Middle frontal gyrus (tissue), 1 donor: Measurements from ENCODE around the gene ASPRV1.

ENCODE experiments used
- DNase-seq: peaks from one replicate; pipeline ENCODE4 v3.0.0-alpha.2; 2015; ENCODE audit warnings: low spot score; ENCODE audit errors: extremely low spot score

The ASPRV1 gene

DNA sequence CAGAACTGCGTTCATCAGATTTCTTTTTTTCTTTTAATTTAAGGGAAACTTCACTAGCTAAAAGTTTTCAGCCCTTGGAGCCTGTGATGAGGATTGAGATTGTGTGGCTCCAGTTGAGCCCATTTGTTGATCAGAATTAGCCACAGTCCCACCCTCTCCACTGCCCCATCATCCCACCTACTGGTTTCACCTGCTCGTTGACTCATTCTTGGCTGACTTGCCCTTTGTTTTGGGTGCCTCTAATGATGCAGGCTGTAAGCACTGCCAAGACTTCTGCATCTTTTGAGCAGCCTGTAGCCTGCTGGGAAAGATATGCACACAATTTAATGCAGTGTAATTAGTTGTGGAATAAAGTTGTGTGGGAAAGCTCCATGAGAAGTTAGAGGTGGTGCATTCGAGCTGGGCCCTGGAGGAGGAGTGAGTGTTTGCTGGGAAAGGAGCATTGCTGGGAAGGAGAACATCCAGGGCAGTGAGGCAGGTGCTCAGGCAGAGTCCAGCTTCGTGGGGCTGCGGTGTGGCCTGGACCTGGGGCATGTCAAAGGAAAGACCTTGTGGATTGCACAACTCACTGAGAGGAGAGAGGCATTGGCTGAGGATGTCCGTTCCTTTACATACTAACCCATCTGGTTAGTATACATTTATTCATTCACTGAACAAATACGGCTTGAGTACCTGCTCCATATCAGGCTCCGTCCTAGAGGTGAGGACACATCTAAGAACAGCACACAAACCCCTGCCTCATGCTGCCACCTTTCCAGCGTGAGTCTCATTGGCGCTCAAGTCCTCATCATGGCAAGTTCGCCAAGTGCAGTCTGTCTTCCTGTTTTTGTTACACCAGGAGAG, 18.2 kb downstream of the ASPRV1 start:
- no peak for DNase-seq

DNA sequence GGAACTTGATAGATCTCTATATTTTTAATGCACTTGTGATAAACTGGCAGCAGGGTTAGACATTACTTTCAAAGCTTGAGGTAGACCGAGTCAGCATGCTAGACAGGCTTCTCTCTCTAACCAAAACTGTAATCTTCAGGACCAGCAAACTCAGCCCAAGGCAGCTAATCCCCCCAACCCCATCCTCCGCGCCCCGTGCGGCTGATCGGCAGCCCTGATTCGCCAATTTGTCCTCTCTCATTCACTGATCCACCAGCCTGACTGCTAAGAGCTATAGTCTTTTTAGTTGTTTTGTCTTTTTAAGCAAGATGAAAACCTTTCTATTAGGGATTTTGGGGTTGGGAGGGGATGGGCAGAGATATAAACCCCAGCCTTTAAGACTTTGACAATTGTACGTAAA, 20.7 kb downstream of the ASPRV1 start:
- DNase-seq: no peak

DNA sequence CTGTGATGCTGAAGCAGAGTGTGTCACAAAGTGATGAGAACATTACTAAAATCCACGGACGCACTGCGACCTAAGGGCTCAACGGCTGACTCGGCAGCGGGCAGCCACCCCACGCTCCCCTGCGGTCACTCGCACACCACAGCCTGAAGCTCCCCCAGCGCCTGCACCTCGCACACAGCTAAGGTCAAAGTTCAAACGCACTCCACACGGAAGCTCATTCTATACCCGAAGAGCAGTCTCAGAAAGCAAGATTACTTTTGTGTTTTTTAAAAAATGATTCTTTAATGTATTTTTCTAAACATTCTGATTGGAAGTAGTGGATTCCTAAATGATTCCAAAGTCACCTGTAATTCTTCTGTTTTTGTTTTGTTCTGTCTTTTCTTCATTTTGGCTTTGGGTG, 21.7 kb downstream of the ASPRV1 start:
- no peak for DNase-seq

DNA sequence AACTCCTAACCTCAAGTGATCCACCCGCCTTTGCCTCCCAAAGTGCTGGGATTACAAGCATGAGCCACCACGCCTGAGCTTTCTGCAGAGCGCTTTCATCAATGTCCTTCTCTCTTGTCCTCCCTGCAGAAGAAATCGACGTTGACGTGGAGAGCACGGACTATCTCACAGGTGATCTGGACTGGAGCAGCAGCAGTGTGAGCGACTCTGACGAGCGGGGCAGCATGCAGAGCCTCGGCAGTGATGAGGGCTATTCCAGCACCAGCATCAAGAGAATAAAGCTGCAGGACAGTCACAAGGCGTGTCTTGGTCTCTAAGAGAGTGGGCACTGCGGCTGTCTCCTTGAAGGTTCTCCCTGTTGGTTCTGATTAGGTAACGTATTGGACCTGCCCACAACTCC, 23.5 kb downstream of the ASPRV1 start:
- no peak for DNase-seq

DNA sequence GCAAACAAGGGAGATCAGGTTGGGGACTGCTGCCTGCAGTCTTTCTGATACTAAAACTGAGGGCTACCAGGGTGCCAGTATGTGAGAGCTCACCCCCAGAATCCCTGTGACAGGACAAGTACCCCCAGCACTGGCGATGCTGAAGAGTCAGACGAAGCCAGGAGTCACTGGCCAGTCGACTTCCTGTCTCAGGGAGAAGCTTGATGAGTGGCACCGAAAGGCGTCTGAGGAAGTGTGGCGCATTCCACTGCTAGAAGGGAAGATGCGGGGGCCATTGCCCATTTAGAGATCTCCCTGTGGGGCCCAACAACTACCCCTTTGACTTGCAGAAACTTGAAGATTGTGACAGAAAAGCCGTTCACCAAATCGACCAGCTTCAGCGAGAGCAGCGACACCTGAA, 24.5 kb downstream of the ASPRV1 start:
- no peak for DNase-seq

DNA sequence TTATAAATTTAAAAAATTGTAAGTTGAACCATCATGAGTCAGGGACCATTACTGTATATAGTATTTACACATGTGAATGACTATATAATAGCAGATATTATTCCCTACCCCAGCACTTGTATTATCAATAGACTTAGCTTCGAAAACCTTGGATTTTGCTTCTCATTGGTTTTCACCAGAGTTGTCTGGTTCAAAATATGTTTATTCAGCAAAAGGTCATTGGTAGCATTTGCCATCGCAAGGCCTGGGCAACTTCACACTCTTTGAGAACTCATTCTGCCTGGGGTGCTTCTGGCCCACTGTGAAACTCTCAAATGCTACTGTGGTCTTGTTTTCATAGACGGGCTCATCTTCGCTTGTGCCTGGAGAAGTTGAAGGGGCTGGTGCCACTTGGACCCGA, 26.4 kb downstream of the ASPRV1 start:
- no peak for DNase-seq

DNA sequence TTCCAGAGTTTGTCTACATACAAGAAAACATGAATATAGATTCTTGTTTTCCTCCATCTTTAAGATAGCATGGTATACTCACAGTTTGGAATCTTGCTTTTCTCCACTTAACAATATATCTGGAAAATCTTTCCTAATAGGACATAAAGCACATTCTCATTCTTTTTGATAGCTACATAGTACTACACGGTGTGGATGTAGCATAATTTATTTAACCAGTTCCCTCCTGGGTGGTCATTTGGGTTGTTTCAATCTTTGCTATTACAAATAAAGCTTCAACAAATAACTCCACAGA, 26.9 kb downstream of the ASPRV1 start:
- DNase-seq: no peak

DNA sequence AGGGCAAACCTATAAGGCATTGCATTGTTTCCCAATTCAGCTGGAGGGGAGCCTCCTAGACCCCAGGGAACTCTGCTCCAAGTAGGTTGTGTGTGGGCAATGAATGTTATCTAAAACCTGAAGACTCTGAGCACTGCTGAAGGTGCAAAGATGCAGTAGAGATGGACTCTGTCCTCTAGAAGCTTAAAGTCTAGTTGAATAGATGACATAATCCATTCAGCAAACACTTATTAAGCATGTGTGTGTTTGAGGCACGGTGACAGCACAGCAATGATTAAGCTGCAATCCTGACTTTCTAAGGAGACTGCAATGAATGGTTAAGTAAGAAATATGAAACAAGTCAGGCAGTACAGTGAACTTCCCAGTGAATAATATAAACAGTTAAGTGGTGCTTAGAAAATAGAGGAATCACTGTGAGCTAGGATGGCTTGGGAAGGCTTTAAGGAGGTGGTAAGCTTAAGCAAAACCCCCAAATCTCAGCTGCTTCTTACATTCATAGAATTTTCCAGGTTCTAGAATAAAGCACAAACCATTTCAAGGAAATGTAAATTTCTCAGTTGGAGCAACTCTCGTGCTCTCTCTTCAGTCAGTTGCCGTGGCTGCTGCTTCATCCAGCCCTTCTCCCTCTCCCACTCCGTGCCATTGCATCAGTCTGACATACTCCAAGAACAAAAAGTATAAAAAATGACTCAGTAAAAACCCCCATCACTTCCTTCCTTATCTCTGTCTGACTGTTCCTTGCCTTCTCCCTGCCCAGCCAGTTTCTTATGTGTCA, 27.4 kb downstream of the ASPRV1 start:
- DNase-seq: no peak

DNA sequence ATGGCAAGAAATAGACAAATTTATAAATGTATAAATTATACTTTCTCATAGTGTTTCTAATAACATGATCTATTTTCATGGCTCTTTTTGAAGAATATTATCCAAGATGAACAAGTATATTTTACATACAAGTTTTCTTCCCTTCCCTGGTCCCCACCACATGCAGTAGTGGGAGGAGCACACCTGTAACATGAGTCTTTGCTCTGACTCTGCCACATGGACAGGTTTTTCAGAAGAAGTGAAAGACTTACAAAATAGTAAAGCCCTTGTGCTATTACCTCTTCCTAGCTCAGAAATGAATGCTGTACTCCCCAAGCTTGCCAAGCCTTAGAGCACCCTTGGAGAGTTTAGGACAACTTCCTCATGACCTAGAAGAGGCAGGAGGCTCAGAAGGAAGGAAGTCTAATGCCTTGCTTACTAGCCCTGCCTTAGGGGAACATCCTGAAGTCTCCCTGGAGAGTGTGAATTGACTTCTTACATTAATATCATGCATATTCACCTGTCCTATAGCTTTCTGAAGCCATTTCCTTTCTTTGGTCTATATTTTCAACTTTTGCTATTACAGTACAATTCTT, 28.1 kb downstream of the ASPRV1 start:
- no peak for DNase-seq

DNA sequence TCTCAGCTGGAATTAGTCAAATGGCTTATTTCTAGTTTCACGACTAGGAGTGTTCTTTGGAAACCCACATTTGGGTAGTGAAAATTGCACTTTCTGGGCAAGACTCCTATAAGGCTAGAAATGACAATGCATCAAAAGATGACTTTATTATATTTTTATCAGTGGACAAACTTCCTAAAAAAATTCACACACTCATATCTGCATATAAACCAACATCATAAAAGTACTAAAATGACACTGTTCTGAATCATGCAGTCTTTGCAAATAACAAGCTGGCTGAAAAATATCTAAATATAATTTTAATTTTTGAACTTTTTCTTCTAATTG, 28.9 kb downstream of the ASPRV1 start:
- DNase-seq: no peak

DNA sequence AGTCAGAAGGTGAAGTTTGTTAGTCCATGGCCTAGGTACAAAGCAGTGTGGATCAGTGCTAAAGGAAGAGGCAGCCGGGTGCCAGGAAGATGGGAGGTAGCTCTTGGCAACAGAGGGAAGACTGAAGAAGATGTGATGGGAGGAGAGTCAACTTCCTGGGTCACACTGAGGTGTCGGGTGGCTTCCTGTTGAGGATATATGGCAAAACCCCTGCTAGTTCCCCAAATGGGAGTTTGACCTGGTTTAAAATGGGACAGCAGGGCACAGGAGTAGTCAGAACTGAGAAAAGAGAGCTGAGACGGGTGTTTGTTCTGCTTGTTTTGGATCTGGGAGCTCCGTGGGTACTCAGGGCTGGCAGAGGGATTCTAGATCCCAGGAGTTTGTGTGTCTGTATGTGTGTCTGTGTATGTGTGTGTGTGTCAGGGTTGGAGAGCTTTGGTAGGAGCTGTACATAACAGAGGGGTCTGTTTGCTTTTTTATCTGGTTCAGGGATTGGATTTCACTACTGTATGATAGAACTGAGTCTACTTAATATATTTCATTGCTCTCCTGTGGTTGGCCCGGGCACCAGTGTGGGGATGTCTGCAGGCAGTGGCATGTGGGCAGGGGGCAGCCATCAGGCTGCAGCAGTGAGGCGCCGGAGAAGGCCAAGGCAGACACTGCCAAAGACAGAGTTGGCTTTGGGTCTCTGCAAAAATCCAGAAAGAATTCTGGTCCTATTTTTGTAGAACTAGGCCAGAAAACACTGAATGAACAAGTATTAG, 29.4 kb downstream of the ASPRV1 start:
- DNase-seq: no peak

DNA sequence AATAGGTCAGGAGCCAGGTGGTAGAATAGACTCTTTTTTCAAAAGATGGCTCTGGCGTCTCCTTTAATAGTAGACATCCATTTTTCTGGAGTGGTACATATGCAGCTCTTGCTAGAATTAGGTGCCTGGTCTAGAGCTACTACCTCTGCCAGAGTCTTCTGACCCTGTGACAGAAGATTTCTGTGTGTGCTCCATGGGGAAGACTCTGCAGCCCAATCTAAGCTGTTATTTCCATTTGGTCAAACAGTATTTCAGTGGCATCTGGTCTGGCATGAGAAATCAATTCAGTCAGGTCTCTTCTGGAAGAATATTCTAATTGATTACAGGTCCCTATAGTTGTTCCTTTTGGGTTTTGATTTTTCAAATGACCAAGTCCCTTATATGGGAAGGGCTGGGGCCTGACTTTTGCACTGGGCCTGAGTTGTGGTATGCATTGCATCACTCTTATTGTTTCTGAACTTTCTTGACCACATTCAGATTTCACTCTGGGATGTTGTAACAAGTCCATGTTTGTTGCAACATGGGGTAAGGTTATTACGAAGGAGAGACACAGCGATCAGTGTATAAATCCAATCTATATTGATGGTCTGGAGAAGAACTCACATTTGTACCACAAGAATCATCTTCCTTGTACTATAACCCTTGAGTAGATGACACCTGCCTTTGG, 34.4 kb downstream of the ASPRV1 start:
- DNase-seq: no peak

DNA sequence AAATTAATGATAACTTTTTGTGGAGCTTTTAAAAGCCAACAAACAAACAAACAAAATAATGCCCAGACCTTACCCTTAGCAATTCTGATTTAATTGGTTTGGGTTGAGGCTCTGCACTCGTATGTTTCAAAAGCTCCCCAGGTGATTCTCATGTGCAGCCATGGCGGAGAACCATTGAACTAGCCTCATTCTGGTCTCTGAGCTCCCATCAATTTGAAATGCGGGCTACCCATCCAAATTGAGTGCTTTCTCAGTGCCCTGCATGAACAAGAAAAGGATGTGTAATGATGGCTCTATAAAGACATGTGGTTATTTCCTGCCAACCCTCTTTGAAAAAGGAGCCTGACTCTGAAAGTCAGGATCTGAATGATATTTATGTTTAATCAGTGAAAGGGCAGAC, 38.3 kb downstream of the ASPRV1 start:
- DNase-seq: no peak

DNA sequence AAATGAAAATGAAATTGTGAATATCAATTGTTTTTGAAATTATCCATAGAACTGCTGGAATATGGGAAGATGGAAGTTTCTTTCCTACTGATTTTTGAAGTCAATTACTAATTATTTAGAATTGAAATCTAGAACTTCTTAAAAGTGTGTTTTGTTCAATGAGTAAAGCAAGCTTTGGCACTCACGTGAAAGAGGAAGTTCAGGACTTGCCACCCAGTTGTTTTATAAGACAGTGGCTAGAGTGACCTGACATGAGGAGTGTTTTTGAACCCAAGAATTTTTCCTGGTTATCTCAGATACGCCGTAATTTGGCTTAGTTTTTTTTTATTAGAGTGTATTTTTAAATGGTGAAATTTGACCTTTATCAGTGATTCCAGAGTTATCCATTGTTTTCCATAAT, 43.0 kb downstream of the ASPRV1 start:
- no peak for DNase-seq

DNA sequence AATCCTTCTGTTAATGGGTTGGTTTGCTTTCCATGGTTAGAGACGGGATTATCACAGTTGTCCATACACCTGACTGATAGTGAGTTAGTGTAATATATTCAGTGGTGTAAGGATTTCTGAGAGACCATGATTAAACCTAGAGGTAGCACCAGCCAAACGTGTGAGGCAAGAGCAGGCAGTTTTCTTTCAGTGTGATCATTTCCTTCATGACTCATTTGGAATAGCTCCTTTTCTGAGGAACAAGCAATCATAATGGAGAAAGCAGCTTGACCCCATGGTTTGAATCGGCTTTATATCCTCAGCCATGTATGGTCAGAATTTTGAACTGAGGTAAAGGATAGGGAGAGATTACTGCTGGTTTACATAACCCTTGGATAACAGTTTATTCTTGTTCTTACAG, 43.6 kb downstream of the ASPRV1 start:
- no peak for DNase-seq

DNA sequence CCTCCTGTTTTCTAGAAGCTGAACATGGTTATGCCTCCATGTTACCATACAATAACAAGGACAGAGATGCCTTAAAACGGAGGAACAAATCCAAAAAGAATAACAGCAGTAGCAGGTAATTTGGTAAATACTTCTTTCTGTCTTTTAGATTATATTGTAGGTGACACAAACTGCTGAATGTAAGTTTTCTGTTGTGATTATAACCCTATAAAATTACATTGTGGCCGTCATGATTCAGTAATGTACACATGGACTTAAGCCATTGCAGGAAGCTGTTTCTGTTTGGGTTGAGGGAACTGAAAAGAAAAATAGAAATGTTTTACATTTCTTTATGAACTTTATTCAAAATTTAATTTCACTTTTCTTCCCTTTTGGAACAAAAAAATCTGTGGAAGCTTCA, 45.3 kb downstream of the ASPRV1 start:
- no peak for DNase-seq

DNA sequence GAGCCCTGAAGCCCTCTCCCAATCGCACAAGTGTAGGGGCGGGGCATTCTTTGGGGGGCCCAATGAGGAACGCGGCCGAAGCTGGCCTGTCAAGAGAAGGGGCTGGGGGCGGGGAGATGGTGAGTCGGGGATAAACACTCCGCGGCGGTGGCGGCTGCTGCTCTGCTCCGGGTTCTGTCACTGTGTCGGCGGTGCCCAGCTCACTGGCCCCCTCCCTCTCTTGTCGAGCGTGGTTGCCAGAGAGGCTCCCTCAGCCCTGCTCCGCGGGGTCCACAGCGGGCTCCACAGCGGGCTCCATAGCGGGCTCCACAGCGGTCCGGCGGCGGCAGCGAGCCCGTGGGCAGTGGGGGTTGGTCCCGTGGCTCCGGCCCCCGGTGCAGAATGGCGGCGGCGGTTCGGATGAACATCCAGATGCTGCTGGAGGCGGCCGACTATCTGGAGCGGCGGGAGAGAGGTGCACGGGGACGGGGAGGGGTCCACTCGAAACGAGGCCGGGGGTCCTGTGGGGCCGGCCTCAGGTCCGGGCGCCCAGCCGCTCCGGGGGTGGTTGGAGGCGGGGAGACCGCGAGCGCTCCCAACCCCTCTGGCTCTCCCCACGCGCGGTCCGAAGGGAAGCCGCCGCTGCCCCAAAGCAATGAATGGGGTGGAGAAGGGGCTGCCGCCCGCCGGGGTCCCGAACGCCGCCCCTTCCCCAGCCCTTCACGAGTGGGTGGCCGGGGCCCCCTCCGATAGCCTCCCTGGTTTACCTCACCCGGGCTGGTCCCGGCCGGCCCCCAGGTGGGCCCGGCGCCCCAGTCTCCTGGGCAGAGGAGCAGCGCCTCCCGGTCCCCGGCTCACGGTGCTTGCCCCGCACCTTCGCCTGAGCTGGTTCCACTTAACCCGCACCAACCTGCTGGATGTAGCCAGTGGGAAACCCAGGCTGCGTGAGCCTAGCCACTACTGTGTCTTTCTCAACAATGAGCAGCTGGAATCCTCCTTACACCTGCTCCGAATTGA, 46.2 kb downstream of the ASPRV1 start, which contains the start of gene MXD1:
MXD1 (plus strand) TSS at position 160 of the 996 bp plus-strand sequence; CDS start at position 382, 222 bp downstream.
- no peak for DNase-seq

DNA sequence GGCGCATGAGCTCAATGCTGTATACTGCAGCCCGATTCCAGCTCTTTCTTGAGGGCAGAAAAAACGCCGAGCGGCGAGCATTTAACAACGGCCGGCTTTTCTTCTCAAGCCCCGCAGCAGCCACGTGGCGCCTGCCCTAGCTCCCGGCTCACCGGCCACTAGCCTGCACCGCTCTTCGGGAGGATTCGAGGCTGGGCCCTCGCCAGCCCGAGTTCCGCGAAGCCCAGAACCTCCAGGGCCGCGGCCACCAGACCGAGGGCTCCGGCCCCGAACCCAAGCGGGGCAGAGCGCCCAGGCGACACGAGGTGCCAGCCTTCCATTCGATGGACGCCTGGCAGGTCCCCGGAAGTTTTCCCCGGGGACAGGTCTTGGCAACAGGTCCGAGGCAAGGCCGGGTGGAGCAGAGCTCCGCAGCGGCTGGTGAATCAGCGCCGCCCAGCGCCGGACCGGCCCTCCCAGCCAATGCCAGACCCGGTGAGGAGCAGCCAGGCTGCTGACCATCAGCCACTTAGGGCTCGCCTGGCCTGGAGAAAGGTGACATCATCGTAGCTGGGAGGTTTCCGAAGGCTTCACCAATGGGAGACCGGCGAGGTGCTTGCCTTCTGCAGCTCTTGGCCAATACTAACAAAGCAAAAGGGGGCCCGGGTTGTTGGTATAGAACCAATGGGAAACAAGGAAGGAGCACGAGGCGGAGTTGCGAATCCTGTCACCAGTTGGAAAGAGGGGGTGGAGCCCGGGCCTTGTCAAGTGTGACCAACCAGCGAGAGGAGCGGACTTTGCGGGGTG, 47.1 kb downstream of the ASPRV1 start:
- peak; percentile 100 for DNase-seq

DNA sequence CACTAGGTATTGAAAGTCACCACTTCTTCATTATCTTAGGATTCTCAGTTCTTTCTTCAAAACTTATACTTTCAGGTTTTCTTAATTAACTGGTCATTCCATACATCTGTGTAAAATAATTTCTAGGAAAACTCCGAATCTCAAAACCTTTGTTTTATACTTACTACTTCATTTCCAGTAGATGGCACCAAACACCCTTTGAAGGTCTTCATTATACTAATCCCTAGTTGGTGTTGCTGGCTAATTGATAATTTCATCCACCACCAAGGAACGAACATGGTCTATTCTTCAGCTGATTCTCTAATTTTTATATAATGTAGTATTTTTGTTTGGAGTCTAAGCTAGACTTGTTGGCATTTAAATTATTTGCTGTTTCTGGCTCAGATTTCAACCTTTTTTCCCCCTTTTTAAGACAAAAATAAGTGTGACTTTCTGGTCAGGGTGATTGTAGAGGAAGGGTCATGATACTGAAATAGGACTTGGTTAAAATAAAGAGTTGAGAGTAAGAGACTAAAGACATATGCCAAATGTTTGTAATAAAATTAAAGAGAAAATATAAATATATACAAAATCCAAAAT, 49.4 kb downstream of the ASPRV1 start:
- DNase-seq: peak; percentile 48
